Measurements from ENCODE around the gene E2F3. TPM values are rescaled to one million over a fixed set of nuclear protein-coding genes. Genes with fewer than 3 reads are reported as not detected.
A peak's percentile ranks its signal among the peaks of the same experiment; 100 is the strongest.

The E2F3 gene
- polyA plus RNA-seq, 3 donors = 7.5 to 14.6 (median 8.9) TPM

GRCh38 chr6:20474874-20475542 lies 73.3 kb downstream of the E2F3 start:
- H3K9me3 Mint-ChIP-seq = no peaks in the 10 kb centered on the region
- no peak overlapping the region for H2AFZ ChIP-seq (ENCODE audit: insufficient read depth, low read depth, low read length, poor library complexity, severe bottlenecking)
- H3K4me2 ChIP-seq (replicated peaks; ENCODE audit: extremely low read depth, low read length, poor library complexity, severe bottlenecking) = peak overlapping the region; percentile 37
- peak overlapping the region in 1 of 3 experiments; percentile 25 for H3K4me3 ChIP-seq (replicated peaks in 1 of 3; ENCODE audit: low read depth in 2 of 3, low read length in 3 of 3)
- peaks cover 100% of the 10 kb centered on the region for H3K79me2 ChIP-seq (ENCODE audit: insufficient read depth, low read length)
- WGBS (ENCODE audit: insufficient coverage) = 86% methylated on average over 1 of the region's 7 CpGs
- intact Hi-C loops (cut with micrococcal nuclease) = no loop called here
- TF ChIP-seq CTCF (IDR thresholded peaks at IDR 0.05) = no peak
- H3K4me3 Mint-ChIP-seq = no peak overlapping the region
- peaks cover 21 to 22% of the 10 kb centered on the region in 2 donors for H3K4me1 ChIP-seq (ENCODE audit: control insufficient read depth in 1 of 2, insufficient read depth in 2 of 2, low read length in 2 of 2)
- H3K27me3 ChIP-seq (ENCODE audit: control insufficient read depth in 2 of 2, insufficient read depth in 2 of 2, low read length in 2 of 2) = no peaks in the 10 kb centered on the region
- peaks cover 6 to 29% of the 10 kb centered on the region in 2 donors for H3K36me3 Mint-ChIP-seq
- peaks cover 40% of the 10 kb centered on the region for H3K4me1 Mint-ChIP-seq
- peaks cover 69% of the 10 kb centered on the region for H4K20me1 ChIP-seq (ENCODE audit: insufficient read depth, low read length)
- H3K9ac ChIP-seq (ENCODE audit: insufficient read depth, low read length, poor library complexity, severe bottlenecking) = no peak overlapping the region
- peak overlapping the region; percentile 64 to 87 (median 80) for H3K27ac Mint-ChIP-seq
- peak in 2 of 3 donors; percentile 39 to 59 for DNase-seq
- peak overlapping the region; percentile 51 to 75 for H3K27ac ChIP-seq (ENCODE audit: low read depth in 1 of 2, low read length in 2 of 2)
- peaks cover 0 to 3% (median 2%) of the 10 kb centered on the region in 3 donors for H3K27me3 Mint-ChIP-seq (ENCODE audit: low read depth in 3 of 3)
- peaks cover 5 to 22% of the 10 kb centered on the region in 2 donors for H3K36me3 ChIP-seq (replicated peaks in 1 of 2; ENCODE audit: control insufficient read depth in 1 of 2, insufficient read depth in 2 of 2, low read length in 2 of 2)
- no peaks in the 10 kb centered on the region for H3K9me3 ChIP-seq (replicated peaks in 1 of 2; ENCODE audit: control insufficient read depth in 1 of 2, insufficient read depth in 1 of 2, low read length in 2 of 2)

- no peak overlapping the region for H3K4me3 Mint-ChIP-seq
- Histone ChIP-seq H3K4me1 (ENCODE audit: control insufficient read depth in 1 of 2, insufficient read depth in 2 of 2, low read length in 2 of 2) (peaks cover 21 to 22% of the 10 kb centered on the region in 2 donors), H3K79me2 (ENCODE audit: insufficient read depth, low read length) (peaks cover 96% of the 10 kb centered on the region), H3K4me3 (replicated peaks in 1 of 3; ENCODE audit: low read depth in 2 of 3, low read length in 3 of 3) (no peak overlapping the region), H2AFZ (ENCODE audit: insufficient read depth, low read depth, low read length, poor library complexity, severe bottlenecking) (no peak overlapping the region), H3K27ac (ENCODE audit: low read depth in 1 of 2, low read length in 2 of 2) (peak overlapping the region in 1 of 2 donors; percentile 75), H3K27me3 (ENCODE audit: control insufficient read depth in 2 of 2, insufficient read depth in 2 of 2, low read length in 2 of 2) (no peaks in the 10 kb centered on the region), H3K36me3 (replicated peaks in 1 of 2; ENCODE audit: control insufficient read depth in 1 of 2, insufficient read depth in 2 of 2, low read length in 2 of 2) (peaks cover 20 to 35% of the 10 kb centered on the region in 2 donors), H3K9ac (ENCODE audit: insufficient read depth, low read length, poor library complexity, severe bottlenecking) (no peak overlapping the region), H3K4me2 (replicated peaks; ENCODE audit: extremely low read depth, low read length, poor library complexity, severe bottlenecking) (no peak overlapping the region), H4K20me1 (ENCODE audit: insufficient read depth, low read length) (peaks cover 56% of the 10 kb centered on the region), H3K9me3 (replicated peaks in 1 of 2; ENCODE audit: control insufficient read depth in 1 of 2, insufficient read depth in 1 of 2, low read length in 2 of 2) (no peaks in the 10 kb centered on the region)
- no peak for TF ChIP-seq CTCF (IDR thresholded peaks at IDR 0.05)
- DNase-seq = no peak
- H3K4me1 Mint-ChIP-seq = peaks cover 52% of the 10 kb centered on the region
- WGBS (ENCODE audit: insufficient coverage) = 100% methylated on average over 4 of the region's 6 CpGs
- intact Hi-C loops (cut with micrococcal nuclease) = no loop called here
- no peaks in the 10 kb centered on the region for H3K9me3 Mint-ChIP-seq
- peaks cover 0 to 3% (median 2%) of the 10 kb centered on the region in 3 donors for H3K27me3 Mint-ChIP-seq (ENCODE audit: low read depth in 3 of 3)
- H3K36me3 Mint-ChIP-seq = peaks cover 20 to 41% of the 10 kb centered on the region in 2 donors
- peak overlapping the region in 3 of 7 donors; percentile 1 to 38 (median 5) for H3K27ac Mint-ChIP-seq
Measured at GRCh38 chr6:20476501-20477043, 74.9 kb downstream of the E2F3 start.

Data from CD14-positive monocyte (primary cell).